H9 (cell line): ENCODE measurements around the gene TGM3. TPM values are rescaled to one million over a fixed set of nuclear protein-coding genes. Genes with fewer than 3 reads are reported as not detected.

Source experiments
- DNase-seq: peaks from one replicate; pipeline ENCODE4 v3.0.0-alpha.2; 2017
- H2AFZ ChIP-seq: one replicate; pipeline ENCODE4 v1.6.1; 2013; ENCODE audit warnings: mild to moderate bottlenecking, low read length, control low read depth, moderate library complexity
- H2AK5ac ChIP-seq: 2 replicates; pipeline ENCODE4 v1.6.1; 2013; ENCODE audit warnings: low read length, control low read depth, mixed read lengths; ENCODE audit not compliant: insufficient read length
- H2BK120ac ChIP-seq: one replicate; pipeline ENCODE4 v1.6.1; 2013; ENCODE audit warnings: low read depth, mild to moderate bottlenecking, low read length, control low read depth, inconsistent platforms; ENCODE audit not compliant: poor library complexity, severe bottlenecking
- H2BK12ac ChIP-seq: 2 replicates; pipeline ENCODE4 v1.6.1; 2013; ENCODE audit warnings: low read length, control low read depth, mixed read lengths, low read depth; ENCODE audit not compliant: insufficient read length
- H2BK15ac ChIP-seq: 2 replicates; pipeline ENCODE4 v1.6.1; 2013; ENCODE audit warnings: low read depth, low read length, control low read depth
- H2BK20ac ChIP-seq: one replicate; pipeline ENCODE4 v1.6.1; 2013; ENCODE audit warnings: low read depth, mild to moderate bottlenecking, low read length, control low read depth, inconsistent platforms; ENCODE audit not compliant: poor library complexity, severe bottlenecking
- H2BK5ac ChIP-seq: 2 replicates; pipeline ENCODE4 v1.6.1; 2013; ENCODE audit warnings: low read length, control low read depth, mixed read lengths; ENCODE audit not compliant: insufficient read length
- H3K14ac ChIP-seq: 2 replicates; pipeline ENCODE4 v1.6.1; 2013; ENCODE audit warnings: low read length, control low read depth; ENCODE audit not compliant: insufficient read depth
- H3K18ac ChIP-seq: 2 replicates; pipeline ENCODE4 v1.6.1; 2013; ENCODE audit warnings: low read depth, mild to moderate bottlenecking, mixed read lengths, low read length, control low read depth; ENCODE audit not compliant: insufficient read length
- H3K23ac ChIP-seq: 2 replicates; pipeline ENCODE4 v1.6.1; 2013; ENCODE audit warnings: low read length, control low read depth, mixed read lengths, low read depth; ENCODE audit not compliant: insufficient read length
- H3K23me2 ChIP-seq: 2 replicates; pipeline ENCODE4 v1.6.1; 2013; ENCODE audit warnings: low read depth, mild to moderate bottlenecking, mixed read lengths, low read length, control low read depth; ENCODE audit not compliant: insufficient read length, poor library complexity, severe bottlenecking
- H3K27ac ChIP-seq: 2 replicates; pipeline ENCODE4 v1.5.1; 2013; ENCODE audit warnings: low read length, control low read depth, mixed read lengths, low read depth; ENCODE audit not compliant: insufficient read length
- H3K27me3 ChIP-seq: 2 replicates; pipeline ENCODE4 v1.6.1; 2013; ENCODE audit warnings: low read length, control low read depth, inconsistent platforms; ENCODE audit not compliant: insufficient read depth
- H3K4ac ChIP-seq: 2 replicates; pipeline ENCODE4 v1.6.1; 2013; ENCODE audit warnings: low read depth, mild to moderate bottlenecking, control low read depth, inconsistent platforms, low read length, moderate library complexity
- H3K4me1 ChIP-seq: 2 replicates; pipeline ENCODE4 v1.6.1; 2013; ENCODE audit warnings: low read length, control low read depth, inconsistent platforms; ENCODE audit not compliant: insufficient read depth
- H3K4me2 ChIP-seq: 2 replicates; pipeline ENCODE4 v1.6.1; 2013; ENCODE audit warnings: low read length, control low read depth, mixed read lengths; ENCODE audit not compliant: insufficient read length, insufficient read depth
- H3K56ac ChIP-seq: 2 replicates; pipeline ENCODE4 v1.6.1; 2013; ENCODE audit warnings: low read depth, mild to moderate bottlenecking, mixed read lengths, low read length, control low read depth; ENCODE audit not compliant: insufficient read length
- H3K79me1 ChIP-seq: 2 replicates; pipeline ENCODE4 v1.6.1; 2013; ENCODE audit warnings: low read depth, mild to moderate bottlenecking, moderate library complexity, low read length, control low read depth, inconsistent platforms; ENCODE audit not compliant: insufficient read depth, poor library complexity, severe bottlenecking
- H3K79me2 ChIP-seq: 2 replicates; pipeline ENCODE4 v1.6.1; 2013; ENCODE audit warnings: low read length, control low read depth, inconsistent platforms; ENCODE audit not compliant: insufficient read depth
- H3K9ac ChIP-seq: 2 replicates; pipeline ENCODE4 v1.6.1; 2013; ENCODE audit warnings: low read length, control low read depth, mixed read lengths; ENCODE audit not compliant: insufficient read length; ENCODE audit errors: extremely low read depth
- H3K9me3 ChIP-seq: one replicate; pipeline ENCODE4 v1.6.1; 2013; ENCODE audit warnings: low read depth, low read length, inconsistent platforms; ENCODE audit not compliant: control insufficient read depth
- H3T11ph ChIP-seq: one replicate; pipeline ENCODE4 v1.6.1; 2013; ENCODE audit warnings: mild to moderate bottlenecking, low read length, control low read depth, inconsistent platforms
- H4K20me1 ChIP-seq: one replicate; pipeline ENCODE4 v1.6.1; 2013; ENCODE audit not compliant: control insufficient read depth, insufficient read length, insufficient read depth
- H4K5ac ChIP-seq: 2 replicates; pipeline ENCODE4 v1.6.1; 2013; ENCODE audit warnings: low read depth, mild to moderate bottlenecking, mixed read lengths, low read length, control low read depth; ENCODE audit not compliant: insufficient read length
- H4K8ac ChIP-seq: replicated peaks from 2 replicates; pipeline ENCODE4 v1.6.1; 2013; ENCODE audit warnings: low read length, control low read depth, mixed read lengths, low read depth; ENCODE audit not compliant: insufficient read length
- H4K91ac ChIP-seq: 2 replicates; pipeline ENCODE4 v1.6.1; 2013; ENCODE audit warnings: low read depth, mild to moderate bottlenecking, moderate library complexity, mixed read lengths, low read length, control low read depth; ENCODE audit not compliant: insufficient read length
- H3K27ac Mint-ChIP-seq, 3 experiments: 2 replicates in 2 of 3; 3 replicates in 1 of 3; pipeline ENCODE4 v1.8.0; 2020 to 2021; ENCODE audit warnings: mixed read lengths in 3 of 3, mild to moderate bottlenecking in 1 of 3, moderate library complexity in 1 of 3
- H3K27me3 Mint-ChIP-seq: 2 replicates; pipeline ENCODE4 v1.8.0; 2021; ENCODE audit warnings: low read depth, mild to moderate bottlenecking, moderate library complexity, mixed read lengths
- H3K36me3 Mint-ChIP-seq, 3 experiments: 2 replicates in 2 of 3; 3 replicates in 1 of 3; pipeline ENCODE4 v1.8.0; 2020 to 2021; ENCODE audit warnings: low read depth in 3 of 3, mixed read lengths in 3 of 3; ENCODE audit not compliant: insufficient read depth in 1 of 3
- H3K4me1 Mint-ChIP-seq, 2 experiments: 2 replicates each; pipeline ENCODE4 v1.8.0; 2020; ENCODE audit warnings: mixed read lengths in 2 of 2
- H3K4me3 Mint-ChIP-seq, 2 experiments: 2 replicates in 1 of 2; 3 replicates in 1 of 2; pipeline ENCODE4 v1.8.0; 2020 to 2021; ENCODE audit warnings: mild to moderate bottlenecking in 2 of 2, mixed read lengths in 2 of 2, moderate library complexity in 1 of 2
- H3K9me3 Mint-ChIP-seq, 2 experiments: 2 replicates in 1 of 2; 3 replicates in 1 of 2; pipeline ENCODE4 v1.8.0; 2020; ENCODE audit warnings: mild to moderate bottlenecking in 2 of 2, mixed read lengths in 2 of 2, moderate library complexity in 1 of 2
- WGBS: extraction: QIAGEN DNeasy Blood & Tissue Kit; methylation state at CpG from one replicate; pipeline ENCODE4 v1.1.7; 2013; ENCODE audit warnings: missing lambda C conversion rate, low lambda C conversion rate, mixed read lengths; ENCODE audit not compliant: insufficient read length; ENCODE audit errors: extremely low coverage; 5-methylcytosine and 5-hydroxymethylcytosine counted together
- total RNA-seq: library from RNA; stranded (reverse); gene quantifications from 2 replicates; pipeline ENCODE4 v1.2.1, GENCODE V29; 2021
- TF ChIP-seq, protein P1 (sequence below): fragments of 200-600 bp; sonication (generic); conservative IDR thresholded peaks from 3 replicates; pipeline ENCODE4 v1.8.0; 2021; ENCODE audit warnings: antibody characterized with exemption, mild to moderate bottlenecking

TGM3 gene
- total RNA-seq, 1 experiment from 2014 or later: not detected

- Histone ChIP-seq H3T11ph (no peak overlapping the region), H3K4me2 (no peak overlapping the region), H4K20me1 (no peaks in the 10 kb centered on the region), H3K23me2 (no peaks in the 10 kb centered on the region), H3K18ac (no peak overlapping the region), H2AK5ac (no peak overlapping the region), H2BK5ac (no peak overlapping the region), H3K9me3 (no peaks in the 10 kb centered on the region), H3K23ac (no peak overlapping the region), H2BK12ac (no peak overlapping the region), H3K4ac (no peak overlapping the region), H3K56ac (no peak overlapping the region), H4K5ac (no peak overlapping the region), H3K9ac (no peak overlapping the region), H2BK20ac (no peak overlapping the region), H4K91ac (no peak overlapping the region), H2AFZ (no peak overlapping the region), H3K14ac (no peak overlapping the region), H3K79me2 (no peaks in the 10 kb centered on the region), H3K4me1 (no peaks in the 10 kb centered on the region), H3K27ac (no peak overlapping the region), H4K8ac (no peak overlapping the region), H3K79me1 (no peaks in the 10 kb centered on the region), H3K27me3 (no peaks in the 10 kb centered on the region), H2BK120ac (no peak overlapping the region), H2BK15ac (no peak overlapping the region)
- Mint-ChIP-seq H3K4me3 (no peak overlapping the region), H3K9me3 (no peaks in the 10 kb centered on the region), H3K36me3 (no peaks in the 10 kb centered on the region), H3K27ac (no peak overlapping the region), H3K4me1 (peaks cover 5 to 11% of the 10 kb centered on the region in 2 experiments), H3K27me3 (peaks cover 4% of the 10 kb centered on the region; the same call in 1 of the 2 replicates)
- no peak for DNase-seq
- TF ChIP-seq, protein P1, sequence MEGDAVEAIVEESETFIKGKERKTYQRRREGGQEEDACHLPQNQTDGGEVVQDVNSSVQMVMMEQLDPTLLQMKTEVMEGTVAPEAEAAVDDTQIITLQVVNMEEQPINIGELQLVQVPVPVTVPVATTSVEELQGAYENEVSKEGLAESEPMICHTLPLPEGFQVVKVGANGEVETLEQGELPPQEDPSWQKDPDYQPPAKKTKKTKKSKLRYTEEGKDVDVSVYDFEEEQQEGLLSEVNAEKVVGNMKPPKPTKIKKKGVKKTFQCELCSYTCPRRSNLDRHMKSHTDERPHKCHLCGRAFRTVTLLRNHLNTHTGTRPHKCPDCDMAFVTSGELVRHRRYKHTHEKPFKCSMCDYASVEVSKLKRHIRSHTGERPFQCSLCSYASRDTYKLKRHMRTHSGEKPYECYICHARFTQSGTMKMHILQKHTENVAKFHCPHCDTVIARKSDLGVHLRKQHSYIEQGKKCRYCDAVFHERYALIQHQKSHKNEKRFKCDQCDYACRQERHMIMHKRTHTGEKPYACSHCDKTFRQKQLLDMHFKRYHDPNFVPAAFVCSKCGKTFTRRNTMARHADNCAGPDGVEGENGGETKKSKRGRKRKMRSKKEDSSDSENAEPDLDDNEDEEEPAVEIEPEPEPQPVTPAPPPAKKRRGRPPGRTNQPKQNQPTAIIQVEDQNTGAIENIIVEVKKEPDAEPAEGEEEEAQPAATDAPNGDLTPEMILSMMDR: no peak
- no CpG with 5 or more reads among the region's 9 CpGs for WGBS
Observed at GRCh38 chr20:2305479-2305878, 9.7 kb downstream of the TGM3 start.
